ENCODE results near the gene KLHL2. TPM values are rescaled to one million over a fixed set of nuclear protein-coding genes. Genes with fewer than 3 reads are reported as not detected.

The KLHL2 gene
- total RNA-seq, 1 donor from 2014 or later: 14.1 TPM

GRCh38 chr4:165294907-165295306 is 87.5 kb downstream of the KLHL2 start:
- no peaks in the 10 kb centered on the region for H3K27me3 Mint-ChIP-seq
- no peak for TF ChIP-seq CTCF (conservative IDR thresholded peaks at IDR 0.05)

DNA sequence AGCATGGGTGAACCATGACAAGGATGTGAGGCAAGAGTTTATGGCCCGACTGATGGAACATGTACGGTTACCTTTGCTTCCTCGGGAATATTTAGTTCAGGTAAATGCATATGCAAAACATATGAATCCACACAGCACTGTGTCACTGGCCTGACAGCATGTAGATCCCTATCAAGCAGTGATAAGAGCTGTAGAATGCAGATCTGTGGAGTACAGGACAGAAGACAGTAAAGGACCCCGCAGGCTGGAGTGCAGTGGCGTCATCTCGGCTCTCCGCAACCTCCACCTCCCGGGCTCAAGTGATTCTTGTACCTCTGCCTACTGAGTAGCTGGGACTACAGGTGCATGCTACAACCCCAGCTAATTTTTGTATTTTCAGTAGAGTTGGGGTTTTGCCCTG is 90.3 kb downstream of the KLHL2 start:
- TF ChIP-seq CTCF (conservative IDR thresholded peaks at IDR 0.05): no peak
- no peak for DNase-seq (ENCODE audit: extremely low spot score, unreplicated experiment)
- H3K27ac Mint-ChIP-seq: no peak overlapping the region
- H3K36me3 Mint-ChIP-seq: peaks cover 19% of the 10 kb centered on the region
- no peak overlapping the region for H3K4me3 Mint-ChIP-seq
- H3K9me3 Mint-ChIP-seq: no peaks in the 10 kb centered on the region
- H3K27me3 Mint-ChIP-seq: no peaks in the 10 kb centered on the region
- peaks cover 13% of the 10 kb centered on the region for H3K4me1 Mint-ChIP-seq (ENCODE audit: unreplicated experiment)

More at GRCh38 chr4:165294907-165295306, 87.5 kb downstream of the KLHL2 start:
- H3K36me3 Mint-ChIP-seq: peaks cover 12% of the 10 kb centered on the region
- DNase-seq (ENCODE audit: extremely low spot score, unreplicated experiment): no peak
- H3K27ac Mint-ChIP-seq: peak overlapping the region; percentile 2
- no peaks in the 10 kb centered on the region for H3K9me3 Mint-ChIP-seq
- no peak overlapping the region for H3K4me3 Mint-ChIP-seq
- H3K4me1 Mint-ChIP-seq (ENCODE audit: unreplicated experiment): peaks cover 7% of the 10 kb centered on the region

- Mint-ChIP-seq H3K36me3 (peaks cover 19% of the 10 kb centered on the region), H3K27ac (no peak overlapping the region), H3K27me3 (no peaks in the 10 kb centered on the region), H3K9me3 (no peaks in the 10 kb centered on the region), H3K4me1 (ENCODE audit: unreplicated experiment) (peaks cover 11% of the 10 kb centered on the region), H3K4me3 (no peak overlapping the region)
- TF ChIP-seq CTCF (conservative IDR thresholded peaks at IDR 0.05): no peak
- no peak for DNase-seq (ENCODE audit: extremely low spot score, unreplicated experiment)
Measured at GRCh38 chr4:165299399-165300060, 92.2 kb downstream of the KLHL2 start.

DNA sequence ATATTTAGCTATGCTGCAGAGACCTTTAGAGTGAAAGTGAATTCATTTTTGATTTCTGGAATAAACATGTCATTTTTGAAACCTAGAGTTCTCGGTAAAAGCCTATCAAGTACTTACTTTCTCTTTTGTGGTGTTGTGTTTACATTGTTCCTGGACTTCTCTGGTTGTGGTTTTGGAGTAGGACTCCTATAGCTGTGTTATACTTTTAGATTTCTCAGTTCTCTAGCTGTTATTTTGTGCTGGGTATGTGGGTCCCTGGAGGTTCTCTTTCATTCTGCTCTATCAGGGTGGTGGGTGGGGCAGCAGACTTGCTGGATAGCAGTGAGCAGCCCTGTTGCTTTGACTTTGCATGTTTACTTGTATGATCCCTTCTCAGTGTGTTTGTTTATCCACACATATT is 94.5 kb downstream of the KLHL2 start:
- Mint-ChIP-seq H3K27me3 (no peaks in the 10 kb centered on the region), H3K27ac (no peak overlapping the region), H3K36me3 (peaks cover 15% of the 10 kb centered on the region), H3K9me3 (no peaks in the 10 kb centered on the region), H3K4me1 (ENCODE audit: unreplicated experiment) (peaks cover 6% of the 10 kb centered on the region), H3K4me3 (no peak overlapping the region)
- no peak for DNase-seq (ENCODE audit: extremely low spot score, unreplicated experiment)
- TF ChIP-seq CTCF (conservative IDR thresholded peaks at IDR 0.05): no peak

DNA sequence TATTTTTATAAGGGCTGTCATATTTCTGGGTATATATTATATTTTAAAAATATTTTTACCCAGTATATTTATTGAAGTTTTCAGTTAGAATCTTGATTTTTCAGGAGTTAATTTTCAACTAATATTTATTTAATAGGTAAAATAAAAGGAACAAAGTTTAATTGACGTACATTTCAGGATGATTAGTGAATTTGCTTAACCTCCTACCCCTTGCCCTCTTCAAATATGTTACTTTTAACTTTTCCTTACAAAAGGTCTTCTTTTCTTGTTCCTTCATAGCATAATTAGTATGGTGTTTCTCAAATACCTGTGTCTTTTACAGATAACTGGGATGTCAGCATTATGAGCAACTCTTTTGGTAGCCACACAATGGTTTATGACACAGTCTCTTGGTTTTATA is 95.3 kb downstream of the KLHL2 start:
- Mint-ChIP-seq H3K9me3 (no peaks in the 10 kb centered on the region), H3K27me3 (no peaks in the 10 kb centered on the region), H3K4me3 (no peak overlapping the region), H3K36me3 (peaks cover 15% of the 10 kb centered on the region), H3K27ac (no peak overlapping the region), H3K4me1 (ENCODE audit: unreplicated experiment) (peaks cover 6% of the 10 kb centered on the region)
- no peak for TF ChIP-seq CTCF (conservative IDR thresholded peaks at IDR 0.05)
- no peak for DNase-seq (ENCODE audit: extremely low spot score, unreplicated experiment)
